ENCODE measurements around the gene SCN10A. TPM values are rescaled to one million over a fixed set of nuclear protein-coding genes. Genes with fewer than 3 reads are reported as not detected.

SCN10A gene
- total and polyA plus RNA-seq, 9 of the 15 experiments (the other 6 are each of a cell fraction or from before 2014, with no cell fraction given) = not detected

DNA sequence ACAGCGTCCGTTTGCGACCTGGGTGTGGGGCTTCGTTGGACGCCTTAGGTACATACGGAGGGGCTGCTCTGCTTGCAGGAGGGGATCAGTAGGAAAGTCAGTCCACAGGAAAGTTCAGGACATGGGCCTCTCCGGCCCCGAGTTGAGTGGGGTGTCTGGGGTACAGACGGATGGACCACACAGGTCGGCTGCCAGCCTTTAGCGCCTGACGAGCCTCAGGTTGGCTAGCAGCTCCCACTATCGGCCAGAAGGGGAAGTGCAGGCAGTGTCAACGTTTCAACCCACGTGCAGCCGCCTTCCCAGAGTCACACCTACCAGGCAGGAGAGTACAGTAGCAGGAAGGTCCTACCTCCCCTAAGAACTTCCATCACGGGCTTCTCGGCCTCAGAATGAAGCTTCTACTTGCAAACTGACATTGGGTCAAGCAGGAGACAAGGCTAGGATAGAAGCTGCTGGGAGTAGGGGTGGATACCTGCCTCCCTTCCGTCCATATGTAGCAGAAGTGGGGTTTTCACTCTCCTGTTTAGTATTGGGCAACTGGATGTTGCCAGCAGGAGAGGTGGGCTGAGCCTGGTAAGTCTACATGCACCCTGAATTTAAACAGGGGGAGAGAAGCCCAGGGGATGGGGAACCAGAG is 164.7 kb downstream of the SCN10A start (continued):
- TF ChIP-seq, protein P1, sequence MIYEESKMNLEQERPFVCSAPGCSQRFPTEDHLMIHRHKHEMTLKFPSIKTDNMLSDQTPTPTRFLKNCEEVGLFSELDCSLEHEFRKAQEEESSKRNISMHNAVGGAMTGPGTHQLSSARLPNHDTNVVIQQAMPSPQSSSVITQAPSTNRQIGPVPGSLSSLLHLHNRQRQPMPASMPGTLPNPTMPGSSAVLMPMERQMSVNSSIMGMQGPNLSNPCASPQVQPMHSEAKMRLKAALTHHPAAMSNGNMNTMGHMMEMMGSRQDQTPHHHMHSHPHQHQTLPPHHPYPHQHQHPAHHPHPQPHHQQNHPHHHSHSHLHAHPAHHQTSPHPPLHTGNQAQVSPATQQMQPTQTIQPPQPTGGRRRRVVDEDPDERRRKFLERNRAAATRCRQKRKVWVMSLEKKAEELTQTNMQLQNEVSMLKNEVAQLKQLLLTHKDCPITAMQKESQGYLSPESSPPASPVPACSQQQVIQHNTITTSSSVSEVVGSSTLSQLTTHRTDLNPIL (CRISPR knock-in tag; IDR thresholded peaks at IDR 0.05) = no peak
- TF ChIP-seq KDM5B (IDR thresholded peaks at IDR 0.05; ENCODE audit: insufficient replicate concordance, low read depth, low read length) (no peak), JUN (IDR thresholded peaks at IDR 0.05; ENCODE audit: borderline replicate concordance, low read depth, low read length) (peak; percentile 18; the same call in 1 of the 2 replicates), JUN (CRISPR knock-in tag; IDR thresholded peaks at IDR 0.05; ENCODE audit: borderline replicate concordance) (no peak), ZBTB1 (CRISPR knock-in tag; IDR thresholded peaks at IDR 0.05; ENCODE audit: borderline replicate concordance, low read depth) (no peak), MAX (CRISPR knock-in tag; IDR thresholded peaks at IDR 0.05) (peak; percentile 97), TRIM24 (IDR thresholded peaks at IDR 0.05) (no peak), MEIS2 (IDR thresholded peaks at IDR 0.05; ENCODE audit: partially characterized antibody) (peak; percentile 9), USF1 (CRISPR knock-in tag; IDR thresholded peaks at IDR 0.05) (peak; percentile 86), STAT6 (CRISPR knock-in tag; IDR thresholded peaks at IDR 0.05) (no peak; the same call in 1 of the 2 replicates), RB1 (IDR thresholded peaks at IDR 0.05; ENCODE audit: low read depth) (peak; percentile 76), PURB (CRISPR knock-in tag; IDR thresholded peaks at IDR 0.05; ENCODE audit: low read depth) (no peak), TEAD1 (CRISPR knock-in tag; IDR thresholded peaks at IDR 0.05) (0 out of 4 replicates have a peak, but pooled peaks of 1 of the 2 experiments have one; percentile 26), HDAC2 (IDR thresholded peaks at IDR 0.05) (no peak), ZFP30 (CRISPR knock-in tag; IDR thresholded peaks at IDR 0.05; ENCODE audit: borderline replicate concordance) (no peak), NFIC (IDR thresholded peaks at IDR 0.05) (no peak)
- TF ChIP-seq, protein P2, sequence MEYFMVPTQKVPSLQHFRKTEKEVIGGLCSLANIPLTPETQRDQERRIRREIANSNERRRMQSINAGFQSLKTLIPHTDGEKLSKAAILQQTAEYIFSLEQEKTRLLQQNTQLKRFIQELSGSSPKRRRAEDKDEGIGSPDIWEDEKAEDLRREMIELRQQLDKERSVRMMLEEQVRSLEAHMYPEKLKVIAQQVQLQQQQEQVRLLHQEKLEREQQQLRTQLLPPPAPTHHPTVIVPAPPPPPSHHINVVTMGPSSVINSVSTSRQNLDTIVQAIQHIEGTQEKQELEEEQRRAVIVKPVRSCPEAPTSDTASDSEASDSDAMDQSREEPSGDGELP (CRISPR knock-in tag; IDR thresholded peaks at IDR 0.05; ENCODE audit: borderline replicate concordance) = peak; percentile 21; the same call in 1 of the 2 replicates
- TF ChIP-seq, protein P3, sequence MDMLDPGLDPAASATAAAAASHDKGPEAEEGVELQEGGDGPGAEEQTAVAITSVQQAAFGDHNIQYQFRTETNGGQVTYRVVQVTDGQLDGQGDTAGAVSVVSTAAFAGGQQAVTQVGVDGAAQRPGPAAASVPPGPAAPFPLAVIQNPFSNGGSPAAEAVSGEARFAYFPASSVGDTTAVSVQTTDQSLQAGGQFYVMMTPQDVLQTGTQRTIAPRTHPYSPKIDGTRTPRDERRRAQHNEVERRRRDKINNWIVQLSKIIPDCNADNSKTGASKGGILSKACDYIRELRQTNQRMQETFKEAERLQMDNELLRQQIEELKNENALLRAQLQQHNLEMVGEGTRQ (CRISPR knock-in tag; IDR thresholded peaks at IDR 0.05) = peak; percentile 73
